WTC11 (cell line): ENCODE results near the gene ADGRL1. TPM values are rescaled to one million over a fixed set of nuclear protein-coding genes. Genes with fewer than 3 reads are reported as not detected.

ENCODE experiments used
- ATAC-seq: fragments of 200-7000 bp; cut with Tn5 transposase; 2 replicates; pipeline ENCODE4 v1.10.0; 2021; ENCODE audit warnings: mild to moderate bottlenecking, moderate library complexity
- CTCF ChIA-PET: fragments of 300-600 bp; sonication (Branson Sonifier 250); formaldehyde crosslinking; loops from one replicate; lab custom pipeline; 2021; ENCODE audit warnings: antibody characterized with exemption; lab: Charles Lee
- POLR2A ChIA-PET: fragments of 350-600 bp; sonication (Branson Sonifier 250); formaldehyde crosslinking; loops from one replicate; lab custom pipeline; 2021; ENCODE audit warnings: antibody characterized with exemption; lab: Charles Lee
- DNase-seq: peaks from one replicate; pipeline ENCODE4 v3.0.0; 2021; ENCODE audit warnings: low spot score
- H3K27ac Mint-ChIP-seq: 2 replicates; pipeline ENCODE4 v1.8.0; 2021; ENCODE audit warnings: mixed read lengths
- H3K27me3 Mint-ChIP-seq: 2 replicates; pipeline ENCODE4 v1.8.0; 2021; ENCODE audit warnings: low read depth, mild to moderate bottlenecking, moderate library complexity, mixed read lengths
- H3K36me3 Mint-ChIP-seq: 2 replicates; pipeline ENCODE4 v1.8.0; 2021; ENCODE audit warnings: mixed read lengths
- H3K4me1 Mint-ChIP-seq: 2 replicates; pipeline ENCODE4 v1.8.0; 2022; ENCODE audit warnings: mixed read lengths
- H3K4me3 Mint-ChIP-seq: 2 replicates; pipeline ENCODE4 v1.8.0; 2021; ENCODE audit warnings: mild to moderate bottlenecking, moderate library complexity, mixed read lengths
- H3K9me3 Mint-ChIP-seq: 2 replicates; pipeline ENCODE4 v1.8.0; 2021; ENCODE audit warnings: mixed read lengths
- CBFB ChIP-seq: sonication (generic); formaldehyde crosslinking; IDR thresholded peaks from 2 replicates; pipeline ENCODE4 v1.8.1; 2022; ENCODE audit warnings: mild to moderate bottlenecking, low read depth, missing genetic modification reagents
- ELF4 ChIP-seq: sonication (generic); formaldehyde crosslinking; IDR thresholded peaks from 2 replicates; pipeline ENCODE4 v1.8.1; 2022; ENCODE audit warnings: low read depth, mild to moderate bottlenecking, moderate library complexity, missing genetic modification reagents
- EMX1 ChIP-seq: fragments of 250-450 bp; sonication (Bioruptor Pico); IDR thresholded peaks from 2 replicates; pipeline ENCODE4 v1.8.0; 2021; ENCODE audit warnings: mild to moderate bottlenecking
- FOXJ3 ChIP-seq: sonication (generic); formaldehyde crosslinking; IDR thresholded peaks from 2 replicates; pipeline ENCODE4 v1.9.0; 2021; ENCODE audit warnings: missing genetic modification reagents, mild to moderate bottlenecking, borderline replicate concordance
- GABPB1 ChIP-seq: sonication (generic); formaldehyde crosslinking; IDR thresholded peaks from 2 replicates; pipeline ENCODE4 v1.8.1; 2023; ENCODE audit warnings: mild to moderate bottlenecking, missing genetic modification reagents
- IRF2 ChIP-seq: sonication (generic); formaldehyde crosslinking; IDR thresholded peaks from 2 replicates; pipeline ENCODE4 v1.8.0; 2022; ENCODE audit warnings: low read depth, missing genetic modification reagents, borderline replicate concordance
- JAZF1 ChIP-seq: fragments of 250-450 bp; sonication (Bioruptor Pico); IDR thresholded peaks from 2 replicates; pipeline ENCODE4 v1.9.0; 2021; ENCODE audit warnings: moderate library complexity, mild to moderate bottlenecking, inconsistent platforms
- JUN ChIP-seq: sonication (generic); formaldehyde crosslinking; IDR thresholded peaks from 2 replicates; pipeline ENCODE4 v1.8.0; 2023; ENCODE audit warnings: mild to moderate bottlenecking, missing genetic modification reagents
- MXD4 ChIP-seq: fragments of 250-450 bp; sonication (Bioruptor Pico); IDR thresholded peaks from 2 replicates; pipeline ENCODE4 v1.8.0; 2021; ENCODE audit warnings: mild to moderate bottlenecking, moderate library complexity, borderline replicate concordance
- NFATC4 ChIP-seq: fragments of 250-450 bp; sonication (Bioruptor Pico); IDR thresholded peaks from 2 replicates; pipeline ENCODE4 v1.9.0; 2021; ENCODE audit warnings: mild to moderate bottlenecking
- NR2C2 ChIP-seq: sonication (generic); formaldehyde crosslinking; IDR thresholded peaks from 2 replicates; pipeline ENCODE4 v1.8.0; 2022; ENCODE audit warnings: mild to moderate bottlenecking, missing genetic modification reagents
- PRRX2 ChIP-seq: fragments of 250-450 bp; sonication (Bioruptor Pico); IDR thresholded peaks from 2 replicates; pipeline ENCODE4 v1.8.0; 2021; ENCODE audit warnings: mild to moderate bottlenecking
- RELA ChIP-seq: sonication (generic); formaldehyde crosslinking; IDR thresholded peaks from 2 replicates; pipeline ENCODE4 v1.8.1; 2022; ENCODE audit warnings: missing genetic modification reagents, mild to moderate bottlenecking, borderline replicate concordance
- SMAD4 ChIP-seq: sonication (generic); formaldehyde crosslinking; IDR thresholded peaks from 2 replicates; pipeline ENCODE4 v1.8.0; 2022; ENCODE audit warnings: mild to moderate bottlenecking, missing genetic modification reagents
- ZNF121 ChIP-seq: sonication (generic); formaldehyde crosslinking; IDR thresholded peaks from 2 replicates; pipeline ENCODE4 v1.8.0; 2023; ENCODE audit warnings: missing genetic modification reagents
- ZNF232 ChIP-seq: sonication (generic); formaldehyde crosslinking; IDR thresholded peaks from 2 replicates; pipeline ENCODE4 v1.8.0; 2022; ENCODE audit warnings: mild to moderate bottlenecking, missing genetic modification reagents
- ZNF263 ChIP-seq: sonication (generic); formaldehyde crosslinking; IDR thresholded peaks from 2 replicates; pipeline ENCODE4 v1.8.1; 2022; ENCODE audit warnings: low read depth, mild to moderate bottlenecking, moderate library complexity, missing genetic modification reagents
- ZNF423 ChIP-seq: fragments of 250-450 bp; sonication (Bioruptor Pico); IDR thresholded peaks from 2 replicates; pipeline ENCODE4 v2.1.2; 2022; ENCODE audit warnings: mild to moderate bottlenecking, moderate library complexity
- total RNA-seq: library from RNA; stranded (reverse); gene quantifications from 3 replicates; pipeline ENCODE4 v1.2.3, GENCODE V29; 2021
- TF ChIP-seq, protein P1 (sequence below): sonication (generic); formaldehyde crosslinking; IDR thresholded peaks from 2 replicates; pipeline ENCODE4 v1.8.1; 2022; ENCODE audit warnings: mild to moderate bottlenecking, missing genetic modification reagents, moderate library complexity, borderline replicate concordance
- TF ChIP-seq, protein P2 (sequence below): fragments of 250-450 bp; sonication (Bioruptor Pico); IDR thresholded peaks from 2 replicates; pipeline ENCODE4 v1.9.0; 2021; ENCODE audit warnings: moderate library complexity, mild to moderate bottlenecking, inconsistent platforms, borderline replicate concordance
- TF ChIP-seq, protein P3 (sequence below): fragments of 250-450 bp; sonication (Bioruptor Pico); conservative IDR thresholded peaks from 2 replicates; pipeline ENCODE4 v1.9.0; 2021; ENCODE audit warnings: mild to moderate bottlenecking
- TF ChIP-seq, protein P4 (sequence below): sonication (generic); formaldehyde crosslinking; IDR thresholded peaks from 2 replicates; pipeline ENCODE4 v1.8.1; 2023; ENCODE audit warnings: mild to moderate bottlenecking, missing genetic modification reagents, moderate library complexity
- TF ChIP-seq, protein P5 (sequence below): fragments of 200-600 bp; IDR thresholded peaks from 2 replicates; pipeline ENCODE4 v1.8.0; 2022; ENCODE audit warnings: antibody characterized with exemption
- TF ChIP-seq, protein P6 (sequence below): fragments of 250-450 bp; sonication (Bioruptor Pico); IDR thresholded peaks from 2 replicates; pipeline ENCODE4 v1.9.0; 2021; ENCODE audit warnings: mild to moderate bottlenecking

Gene ADGRL1
- total RNA-seq, 1 experiment from 2014 or later, result 128 TPM

DNA sequence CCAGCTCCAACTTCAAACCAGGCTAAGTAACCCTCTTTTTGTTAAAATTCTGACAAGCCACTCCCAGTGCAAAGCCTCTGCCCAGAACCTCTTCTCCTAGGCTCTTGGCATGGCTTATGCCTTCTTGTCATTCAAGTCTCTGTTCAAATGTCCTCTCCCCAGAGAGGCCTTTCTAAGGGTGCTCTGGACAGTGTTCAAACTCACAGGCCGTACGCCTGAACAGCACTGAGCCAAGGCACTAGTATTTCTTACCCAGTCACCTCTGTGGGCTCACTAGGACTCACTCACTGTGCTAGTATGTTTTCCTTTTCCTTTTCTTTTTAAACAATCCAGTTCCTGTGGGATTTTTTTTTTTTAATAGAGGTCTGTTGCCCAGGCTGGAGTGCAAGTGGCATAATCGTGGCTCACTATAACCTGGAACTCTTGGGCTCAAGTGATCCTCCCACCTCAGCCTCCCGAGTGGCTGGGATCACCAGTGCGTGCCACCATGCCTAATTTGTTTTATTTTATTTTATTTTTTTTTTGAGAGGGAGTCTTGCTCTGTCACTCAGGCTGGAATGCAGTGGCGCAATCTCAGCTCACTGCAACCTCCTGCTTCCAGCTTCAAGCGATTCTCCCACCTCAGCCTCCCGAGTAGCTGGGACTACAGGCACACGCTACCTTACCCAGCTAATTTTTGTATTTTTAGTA lies 67.2 kb downstream of the ADGRL1 start:
- TF ChIP-seq EMX1 (CRISPR knock-in tag), result no peak
- Mint-ChIP-seq H3K4me3 (peak overlapping the region; percentile 53), H3K36me3 (peaks cover 4% of the 10 kb centered on the region), H3K4me1 (peaks cover 19% of the 10 kb centered on the region), H3K27me3 (no peaks in the 10 kb centered on the region; the same call in 1 of the 2 replicates), H3K27ac (peak overlapping the region; percentile 41; the same call in 1 of the 2 replicates), H3K9me3 (no peaks in the 10 kb centered on the region)
- POLR2A ChIA-PET, result interaction anchor here (0.6 kb wide), 1 partner anchor 213 kb away, joined by 5 read pairs; no protein-coding TSS in a partner anchor
- no peak for ATAC-seq
- DNase-seq, result no peak
- CTCF ChIA-PET, result interaction anchor here (0.9 to 4.7 kb wide), 6 partner anchors 8 to 334 kb away, joined by 3 to 91 read pairs (median 26); no protein-coding TSS in a partner anchor

DNA sequence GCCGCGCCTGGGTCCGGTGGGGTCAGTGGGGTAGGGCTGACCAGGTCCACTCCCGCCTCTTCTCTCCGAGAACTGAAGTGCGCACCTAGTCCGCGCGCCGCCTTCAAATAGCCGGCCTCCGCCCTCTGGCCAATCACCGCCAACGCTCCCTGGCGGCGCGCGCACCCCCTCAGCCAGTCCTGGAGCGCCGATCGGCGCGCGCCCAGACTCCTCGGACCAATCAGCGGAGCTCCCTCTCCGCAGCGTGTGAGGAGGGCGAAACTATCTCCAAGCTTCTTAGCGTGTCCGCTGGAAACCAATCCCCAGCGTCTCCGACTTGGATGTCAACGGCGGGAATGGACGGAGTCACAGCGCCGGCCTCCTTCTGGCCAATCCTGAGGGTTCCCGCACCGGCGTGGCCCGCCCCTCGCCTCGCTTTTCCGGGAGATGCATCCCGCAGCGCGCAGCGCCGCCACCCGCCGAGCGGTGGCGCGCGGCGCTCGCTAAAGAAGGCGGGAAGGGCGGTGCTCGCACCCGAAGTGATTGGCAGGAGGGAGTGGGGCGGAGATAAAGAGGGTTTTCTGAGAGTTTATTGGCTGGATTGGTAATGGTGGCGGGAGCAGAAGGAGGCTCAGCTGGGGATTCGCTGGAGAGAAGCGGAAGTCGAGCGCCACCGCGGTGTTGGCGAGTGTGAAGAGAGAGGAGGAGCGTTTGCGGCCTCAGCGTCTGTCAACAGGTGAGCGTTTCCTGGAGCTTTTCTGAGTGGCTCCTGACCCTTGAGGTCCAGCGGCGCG lies 69.3 kb downstream of the ADGRL1 start, which contains the start of gene ASF1B:
TSS of gene ASF1B (minus strand) at position 81 of the 773 bp plus-strand sequence. CDS start 133 bp downstream, outside the sequence.
- peaks cover 19% of the 10 kb centered on the region for H3K4me1 Mint-ChIP-seq
- CTCF ChIA-PET, result interaction anchor here (0.6 to 4.7 kb wide), 88 partner anchors 8 to 984 kb away, joined by 3 to 91 read pairs (median 4); partner anchors contain the start of genes C19orf67, DDX39A, GIPC1 and MISP3
- DNase-seq, result peak; percentile 98
- H3K9me3 Mint-ChIP-seq, result no peaks in the 10 kb centered on the region
- H3K4me3 Mint-ChIP-seq, result peak within 1 kb of the TSS; percentile 86
- peaks cover 10% of the 10 kb centered on the region for H3K36me3 Mint-ChIP-seq
- ATAC-seq, result peak; percentile 90
- peak within 1 kb of the TSS; percentile 98 for H3K27ac Mint-ChIP-seq
- POLR2A ChIA-PET, result interaction anchor here (0.5 to 1.8 kb wide), 19 partner anchors 12 to 388 kb away, joined by 3 to 12 read pairs (median 3); partner anchors contain the start of genes DCAF15 and PRKACA
- H3K27me3 Mint-ChIP-seq, result no peaks in the 10 kb centered on the region; the same call in 1 of the 2 replicates
- no peak for TF ChIP-seq NR2C2
- TF ChIP-seq ZNF232 (CRISPR knock-in tag), result peak; percentile 62
- TF ChIP-seq, protein P1, sequence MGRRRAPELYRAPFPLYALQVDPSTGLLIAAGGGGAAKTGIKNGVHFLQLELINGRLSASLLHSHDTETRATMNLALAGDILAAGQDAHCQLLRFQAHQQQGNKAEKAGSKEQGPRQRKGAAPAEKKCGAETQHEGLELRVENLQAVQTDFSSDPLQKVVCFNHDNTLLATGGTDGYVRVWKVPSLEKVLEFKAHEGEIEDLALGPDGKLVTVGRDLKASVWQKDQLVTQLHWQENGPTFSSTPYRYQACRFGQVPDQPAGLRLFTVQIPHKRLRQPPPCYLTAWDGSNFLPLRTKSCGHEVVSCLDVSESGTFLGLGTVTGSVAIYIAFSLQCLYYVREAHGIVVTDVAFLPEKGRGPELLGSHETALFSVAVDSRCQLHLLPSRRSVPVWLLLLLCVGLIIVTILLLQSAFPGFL (CRISPR knock-in tag), result peak; percentile 69; the same call in 1 of the 2 replicates
- TF ChIP-seq, protein P2, sequence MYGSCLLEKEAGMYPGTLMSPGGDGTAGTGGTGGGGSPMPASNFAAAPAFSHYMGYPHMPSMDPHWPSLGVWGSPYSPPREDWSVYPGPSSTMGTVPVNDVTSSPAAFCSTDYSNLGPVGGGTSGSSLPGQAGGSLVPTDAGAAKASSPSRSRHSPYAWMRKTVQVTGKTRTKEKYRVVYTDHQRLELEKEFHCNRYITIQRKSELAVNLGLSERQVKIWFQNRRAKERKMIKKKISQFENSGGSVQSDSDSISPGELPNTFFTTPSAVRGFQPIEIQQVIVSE (CRISPR knock-in tag), result no peak
- no peak for TF ChIP-seq ZNF263 (CRISPR knock-in tag)
- 0 out of 2 replicates have a peak, but pooled peaks have one; percentile 26 for TF ChIP-seq CBFB
- no peak for TF ChIP-seq IRF2 (CRISPR knock-in tag)
- TF ChIP-seq GABPB1, result peak; percentile 16; the same call in 1 of the 2 replicates
- no peak for TF ChIP-seq RELA (CRISPR knock-in tag)
- TF ChIP-seq, protein P3, sequence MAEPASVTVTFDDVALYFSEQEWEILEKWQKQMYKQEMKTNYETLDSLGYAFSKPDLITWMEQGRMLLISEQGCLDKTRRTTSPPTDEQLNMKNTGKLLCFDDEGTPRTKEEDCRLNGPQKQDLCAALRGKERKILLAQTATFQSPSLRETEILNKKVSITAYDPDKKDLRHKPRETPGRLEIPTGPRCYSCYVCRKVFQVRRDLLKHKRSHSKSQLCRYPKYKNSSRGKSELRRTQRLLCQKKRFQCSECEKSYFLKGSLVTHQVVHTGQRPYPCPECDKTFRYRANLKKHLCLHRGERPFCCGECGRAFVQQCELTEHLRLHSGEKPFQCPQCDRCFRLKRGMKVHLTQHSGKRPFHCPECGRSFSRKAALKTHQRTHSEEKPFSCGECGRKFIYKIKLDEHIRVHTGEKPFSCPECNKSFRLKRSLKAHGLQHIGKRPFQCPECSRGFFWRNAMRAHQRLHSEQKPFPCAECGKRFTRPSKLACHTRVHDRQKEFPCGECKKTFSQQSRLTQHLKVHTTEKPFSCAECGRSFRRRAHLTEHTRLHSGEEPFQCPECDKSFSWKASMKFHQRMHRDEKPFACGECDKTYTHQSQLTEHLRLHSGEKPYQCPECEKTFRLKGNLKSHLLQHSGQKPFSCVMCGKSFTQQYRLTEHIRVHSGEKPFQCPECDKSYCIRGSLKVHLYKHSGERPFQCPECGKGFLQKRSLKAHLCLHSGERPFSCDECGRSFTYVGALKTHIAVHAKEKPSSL (CRISPR knock-in tag), result no peak
- TF ChIP-seq JUN (CRISPR knock-in tag), result no peak
- no peak for TF ChIP-seq SMAD4 (CRISPR knock-in tag)
- no peak for TF ChIP-seq JAZF1 (CRISPR knock-in tag)
- no peak for TF ChIP-seq NFATC4 (CRISPR knock-in tag)
- TF ChIP-seq ZNF121 (CRISPR knock-in tag), result no peak
- TF ChIP-seq ZNF423 (CRISPR knock-in tag), result no peak
- TF ChIP-seq, protein P4, sequence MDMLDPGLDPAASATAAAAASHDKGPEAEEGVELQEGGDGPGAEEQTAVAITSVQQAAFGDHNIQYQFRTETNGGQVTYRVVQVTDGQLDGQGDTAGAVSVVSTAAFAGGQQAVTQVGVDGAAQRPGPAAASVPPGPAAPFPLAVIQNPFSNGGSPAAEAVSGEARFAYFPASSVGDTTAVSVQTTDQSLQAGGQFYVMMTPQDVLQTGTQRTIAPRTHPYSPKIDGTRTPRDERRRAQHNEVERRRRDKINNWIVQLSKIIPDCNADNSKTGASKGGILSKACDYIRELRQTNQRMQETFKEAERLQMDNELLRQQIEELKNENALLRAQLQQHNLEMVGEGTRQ (CRISPR knock-in tag), result no peak
- no peak for TF ChIP-seq MXD4
- TF ChIP-seq, protein P5, sequence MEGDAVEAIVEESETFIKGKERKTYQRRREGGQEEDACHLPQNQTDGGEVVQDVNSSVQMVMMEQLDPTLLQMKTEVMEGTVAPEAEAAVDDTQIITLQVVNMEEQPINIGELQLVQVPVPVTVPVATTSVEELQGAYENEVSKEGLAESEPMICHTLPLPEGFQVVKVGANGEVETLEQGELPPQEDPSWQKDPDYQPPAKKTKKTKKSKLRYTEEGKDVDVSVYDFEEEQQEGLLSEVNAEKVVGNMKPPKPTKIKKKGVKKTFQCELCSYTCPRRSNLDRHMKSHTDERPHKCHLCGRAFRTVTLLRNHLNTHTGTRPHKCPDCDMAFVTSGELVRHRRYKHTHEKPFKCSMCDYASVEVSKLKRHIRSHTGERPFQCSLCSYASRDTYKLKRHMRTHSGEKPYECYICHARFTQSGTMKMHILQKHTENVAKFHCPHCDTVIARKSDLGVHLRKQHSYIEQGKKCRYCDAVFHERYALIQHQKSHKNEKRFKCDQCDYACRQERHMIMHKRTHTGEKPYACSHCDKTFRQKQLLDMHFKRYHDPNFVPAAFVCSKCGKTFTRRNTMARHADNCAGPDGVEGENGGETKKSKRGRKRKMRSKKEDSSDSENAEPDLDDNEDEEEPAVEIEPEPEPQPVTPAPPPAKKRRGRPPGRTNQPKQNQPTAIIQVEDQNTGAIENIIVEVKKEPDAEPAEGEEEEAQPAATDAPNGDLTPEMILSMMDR, result no peak; the same call in 1 of the 2 replicates
- TF ChIP-seq, protein P6, sequence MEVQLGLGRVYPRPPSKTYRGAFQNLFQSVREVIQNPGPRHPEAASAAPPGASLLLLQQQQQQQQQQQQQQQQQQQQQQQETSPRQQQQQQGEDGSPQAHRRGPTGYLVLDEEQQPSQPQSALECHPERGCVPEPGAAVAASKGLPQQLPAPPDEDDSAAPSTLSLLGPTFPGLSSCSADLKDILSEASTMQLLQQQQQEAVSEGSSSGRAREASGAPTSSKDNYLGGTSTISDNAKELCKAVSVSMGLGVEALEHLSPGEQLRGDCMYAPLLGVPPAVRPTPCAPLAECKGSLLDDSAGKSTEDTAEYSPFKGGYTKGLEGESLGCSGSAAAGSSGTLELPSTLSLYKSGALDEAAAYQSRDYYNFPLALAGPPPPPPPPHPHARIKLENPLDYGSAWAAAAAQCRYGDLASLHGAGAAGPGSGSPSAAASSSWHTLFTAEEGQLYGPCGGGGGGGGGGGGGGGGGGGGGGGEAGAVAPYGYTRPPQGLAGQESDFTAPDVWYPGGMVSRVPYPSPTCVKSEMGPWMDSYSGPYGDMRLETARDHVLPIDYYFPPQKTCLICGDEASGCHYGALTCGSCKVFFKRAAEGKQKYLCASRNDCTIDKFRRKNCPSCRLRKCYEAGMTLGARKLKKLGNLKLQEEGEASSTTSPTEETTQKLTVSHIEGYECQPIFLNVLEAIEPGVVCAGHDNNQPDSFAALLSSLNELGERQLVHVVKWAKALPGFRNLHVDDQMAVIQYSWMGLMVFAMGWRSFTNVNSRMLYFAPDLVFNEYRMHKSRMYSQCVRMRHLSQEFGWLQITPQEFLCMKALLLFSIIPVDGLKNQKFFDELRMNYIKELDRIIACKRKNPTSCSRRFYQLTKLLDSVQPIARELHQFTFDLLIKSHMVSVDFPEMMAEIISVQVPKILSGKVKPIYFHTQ (CRISPR knock-in tag), result no peak
- TF ChIP-seq PRRX2 (CRISPR knock-in tag), result no peak
- no peak for TF ChIP-seq ELF4 (CRISPR knock-in tag)
- TF ChIP-seq FOXJ3 (CRISPR knock-in tag), result no peak
